Kidney (tissue), 14 donors: Measurements from ENCODE around the gene CDK16. TPM values are rescaled to one million over a fixed set of nuclear protein-coding genes. Genes with fewer than 3 reads are reported as not detected.

ENCODE experiments used
- DNase-seq, 5 donors: peaks; one replicate each; pipeline ENCODE4 v3.0.0-alpha.2; 2013 to 2020
- FAIRE-seq: peaks from 2 replicates; lab custom pipeline; 2012; peaks lifted over from hg19 to GRCh38; lab: Jason Lieb, UNC
- H3K27ac ChIP-seq, 2 donors: one replicate each; pipeline ENCODE4 v1.7.0; 2013; ENCODE audit warnings: low read depth in 2 of 2, low read length in 2 of 2, inconsistent platforms in 1 of 2
- H3K27me3 ChIP-seq: one replicate; pipeline ENCODE4 v1.7.1; 2013; ENCODE audit warnings: low read length, inconsistent platforms; ENCODE audit not compliant: control insufficient read depth, insufficient read depth
- H3K36me3 ChIP-seq, 3 donors: one replicate each; pipeline versions ENCODE4 v1.7.0 to v1.7.1; 2013; ENCODE audit warnings: low read length in 3 of 3, control low read depth in 1 of 3, inconsistent platforms in 1 of 3; ENCODE audit not compliant: insufficient read depth in 3 of 3, control insufficient read depth in 2 of 3
- H3K4me1 ChIP-seq, 3 donors: one replicate each; pipeline versions ENCODE4 v1.7.0 to v1.7.1; 2013; ENCODE audit warnings: low read length in 3 of 3, inconsistent platforms in 1 of 3, low read depth in 1 of 3; ENCODE audit not compliant: control insufficient read depth in 2 of 3, insufficient read depth in 2 of 3
- H3K4me3 ChIP-seq, 3 donors: one replicate each; pipeline versions ENCODE4 v1.7.0 to v1.8.1; 2013; ENCODE audit warnings: low read length in 3 of 3, control low read depth in 1 of 3, inconsistent platforms in 1 of 3
- H3K9ac ChIP-seq, 3 donors: one replicate each; pipeline versions ENCODE4 v1.7.0 to v1.7.1; 2013; ENCODE audit warnings: low read length in 3 of 3, control low read depth in 1 of 3, inconsistent platforms in 1 of 3
- H3K9me3 ChIP-seq, 3 donors: one replicate each; pipeline versions ENCODE4 v1.7.0 to v1.7.1; 2013; ENCODE audit warnings: low read length in 3 of 3, control low read depth in 1 of 3, inconsistent platforms in 1 of 3; ENCODE audit not compliant: control insufficient read depth in 2 of 3, insufficient read depth in 1 of 3
- CTCF ChIP-seq: IDR thresholded peaks from 3 replicates; pipeline ENCODE4 v1.5.1; 2012; ENCODE audit warnings: mild to moderate bottlenecking, moderate library complexity, borderline replicate concordance; ENCODE audit not compliant: insufficient read depth; ENCODE audit errors: extremely low read depth
- intact Hi-C: fragments of 100-400 bp; cut with DNase I; formaldehyde crosslinking; loops from one replicate; pipeline ENCODE4 v1.11.1; 2022
- polyA plus RNA-seq: library from polyadenylated mRNA; stranded (reverse); fragments of 350-450 nt; fragmentation: Illumina TruSeq; extraction: RNeasy Lipid Tissue Mini Kit (QIAGEN cat#74804); gene quantifications from one replicate; pipeline ENCODE4 v1.2.3, GENCODE V29; 2014; ENCODE audit warnings: low read depth, low replicate concordance; ENCODE audit not compliant: insufficient read depth
- total RNA-seq: library from RNA; stranded (reverse); fragmentation: NEBNext Ultra II Directional; extraction: Animal tissue kit (Norgen Biotek cat#: 25700); gene quantifications from one replicate; pipeline ENCODE4 v1.2.1, GENCODE V29; 2021
- donor health status: control.
- donor health status: control.
- donor health status: control.
- donor health status: control.
- donor health status: control.
- donor health status: DM: yes; HTN: yes; CAD: no.
- donor health status: Normal renal cell carcinoma (clear cell type).

CDK16 gene
- total and polyA plus RNA-seq, 2 donors from 2014 or later, result 89.1 to 96.1 TPM

- FAIRE-seq (no peak), DNase-seq (no peak)
- Histone ChIP-seq H3K4me3 (no peak overlapping the region), H3K9me3 (no peaks in the 10 kb centered on the region), H3K9ac (no peak overlapping the region), H3K4me1 (no peaks in the 10 kb centered on the region), H3K27me3 (no peaks in the 10 kb centered on the region), H3K36me3 (no peaks in the 10 kb centered on the region), H3K27ac (no peak overlapping the region)
- intact Hi-C loops, result no loop called here
- no peak for TF ChIP-seq CTCF
Measured at GRCh38 chrX:47272013-47272408, 53.5 kb downstream of the CDK16 start.

GRCh38 chrX:47273011-47273730, 54.7 kb downstream of the CDK16 start:
- intact Hi-C loops, result no loop called here
- Histone ChIP-seq H3K27ac (no peak overlapping the region), H3K9me3 (no peaks in the 10 kb centered on the region), H3K9ac (no peak overlapping the region), H3K36me3 (no peaks in the 10 kb centered on the region), H3K27me3 (no peaks in the 10 kb centered on the region), H3K4me1 (no peaks in the 10 kb centered on the region), H3K4me3 (no peak overlapping the region)
- FAIRE-seq, result no peak
- no peak for DNase-seq
- no peak for TF ChIP-seq CTCF

GRCh38 chrX:47278691-47279090, 60.2 kb downstream of the CDK16 start:
- Histone ChIP-seq H3K9ac (no peak overlapping the region), H3K4me1 (no peaks in the 10 kb centered on the region), H3K27me3 (no peaks in the 10 kb centered on the region), H3K36me3 (no peaks in the 10 kb centered on the region), H3K27ac (no peak overlapping the region), H3K9me3 (no peaks in the 10 kb centered on the region), H3K4me3 (no peak overlapping the region)
- no peak for DNase-seq
- intact Hi-C loops, result no loop called here
- no peak for TF ChIP-seq CTCF
- no peak for FAIRE-seq

Other genes with a start within 250 kb of the CDK16 start
- 11.9 TPM for gene RGN, start 140.2 kb upstream of the CDK16 start, total RNA-seq
- gene RGN, start 140.2 kb upstream of the CDK16 start, polyA plus RNA-seq, result 89.1 TPM
- 70.7 TPM for gene NDUFB11, start 74.0 kb upstream of the CDK16 start, total RNA-seq
- gene NDUFB11, start 74.0 kb upstream of the CDK16 start, polyA plus RNA-seq, result 215 TPM
- gene RBM10, start 73.5 kb upstream of the CDK16 start, total RNA-seq, result 31.7 TPM
- 27.5 TPM for gene RBM10, start 73.5 kb upstream of the CDK16 start, polyA plus RNA-seq
- gene UBA1, start 24.9 kb upstream of the CDK16 start, total RNA-seq, result 218 TPM
- gene UBA1, start 24.9 kb upstream of the CDK16 start, polyA plus RNA-seq, result 155 TPM
- gene USP11, start 14.3 kb downstream of the CDK16 start, total RNA-seq, result 91.6 TPM
- gene USP11, start 14.3 kb downstream of the CDK16 start, polyA plus RNA-seq, result 30.9 TPM
- 0.57 TPM for gene ZNF157, start 151.9 kb downstream of the CDK16 start, total RNA-seq
- 0.17 TPM for gene ZNF157, start 151.9 kb downstream of the CDK16 start, polyA plus RNA-seq